ENCODE measurements around the gene CCDC107. TPM values are rescaled to one million over a fixed set of nuclear protein-coding genes. Genes with fewer than 3 reads are reported as not detected.

CCDC107 gene
- total and polyA plus RNA-seq, 2 experiments from 2014 or later, result 6.9 to 18.4 TPM

DNA sequence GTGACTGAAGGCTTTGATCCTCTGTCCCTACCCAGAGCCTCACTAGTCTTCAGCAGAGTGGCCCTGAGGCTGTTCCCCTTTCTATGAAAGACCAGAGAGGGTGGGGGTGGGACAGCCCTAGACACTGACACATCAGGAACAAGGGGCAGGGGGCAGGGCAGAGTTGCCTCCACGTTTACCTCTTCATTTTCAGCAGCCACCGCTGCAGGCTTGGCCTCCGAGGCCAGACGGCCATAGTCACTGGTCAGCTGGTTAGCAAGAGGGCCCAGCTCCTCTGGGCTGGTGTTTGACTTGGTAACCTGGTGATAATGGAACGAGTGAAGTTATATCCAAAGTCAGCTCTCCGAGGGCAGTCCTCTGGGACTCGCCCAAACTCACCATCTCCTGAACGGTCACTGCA is 47.3 kb downstream of the CCDC107 start:
- Histone ChIP-seq H2AFZ (no peak overlapping the region), H3F3A (replicated peaks; ENCODE audit: low read depth) (no peaks in the 10 kb centered on the region), H4K20me1 (replicated peaks; ENCODE audit: insufficient read depth) (no peaks in the 10 kb centered on the region), H3K4me1 (ENCODE audit: insufficient read depth) (no peaks in the 10 kb centered on the region), H3K9me2 (ENCODE audit: insufficient read depth) (no peaks in the 10 kb centered on the region), H3K27ac (ENCODE audit: low read depth) (no peak overlapping the region), H3K4me3 (no peak overlapping the region), H3K4me2 (no peak overlapping the region), H3K36me3 (ENCODE audit: insufficient read depth) (peaks cover 35% of the 10 kb centered on the region), H3K79me2 (replicated peaks; ENCODE audit: insufficient read depth) (no peaks in the 10 kb centered on the region), H3K27me3 (ENCODE audit: insufficient read depth) (no peaks in the 10 kb centered on the region)
- peaks cover 6% of the 10 kb centered on the region for H3K27me3 Mint-ChIP-seq (ENCODE audit: insufficient read depth, low read depth, poor library complexity)
- H3K27ac Mint-ChIP-seq, result no peak overlapping the region
- TF ChIP-seq NANOG (IDR thresholded peaks at IDR 0.05; ENCODE audit: borderline replicate concordance), result no peak
- no peak for TF ChIP-seq ZNF331 (CRISPR knock-in tag; IDR thresholded peaks at IDR 0.05; ENCODE audit: low read depth)
- TF ChIP-seq, protein P1, sequence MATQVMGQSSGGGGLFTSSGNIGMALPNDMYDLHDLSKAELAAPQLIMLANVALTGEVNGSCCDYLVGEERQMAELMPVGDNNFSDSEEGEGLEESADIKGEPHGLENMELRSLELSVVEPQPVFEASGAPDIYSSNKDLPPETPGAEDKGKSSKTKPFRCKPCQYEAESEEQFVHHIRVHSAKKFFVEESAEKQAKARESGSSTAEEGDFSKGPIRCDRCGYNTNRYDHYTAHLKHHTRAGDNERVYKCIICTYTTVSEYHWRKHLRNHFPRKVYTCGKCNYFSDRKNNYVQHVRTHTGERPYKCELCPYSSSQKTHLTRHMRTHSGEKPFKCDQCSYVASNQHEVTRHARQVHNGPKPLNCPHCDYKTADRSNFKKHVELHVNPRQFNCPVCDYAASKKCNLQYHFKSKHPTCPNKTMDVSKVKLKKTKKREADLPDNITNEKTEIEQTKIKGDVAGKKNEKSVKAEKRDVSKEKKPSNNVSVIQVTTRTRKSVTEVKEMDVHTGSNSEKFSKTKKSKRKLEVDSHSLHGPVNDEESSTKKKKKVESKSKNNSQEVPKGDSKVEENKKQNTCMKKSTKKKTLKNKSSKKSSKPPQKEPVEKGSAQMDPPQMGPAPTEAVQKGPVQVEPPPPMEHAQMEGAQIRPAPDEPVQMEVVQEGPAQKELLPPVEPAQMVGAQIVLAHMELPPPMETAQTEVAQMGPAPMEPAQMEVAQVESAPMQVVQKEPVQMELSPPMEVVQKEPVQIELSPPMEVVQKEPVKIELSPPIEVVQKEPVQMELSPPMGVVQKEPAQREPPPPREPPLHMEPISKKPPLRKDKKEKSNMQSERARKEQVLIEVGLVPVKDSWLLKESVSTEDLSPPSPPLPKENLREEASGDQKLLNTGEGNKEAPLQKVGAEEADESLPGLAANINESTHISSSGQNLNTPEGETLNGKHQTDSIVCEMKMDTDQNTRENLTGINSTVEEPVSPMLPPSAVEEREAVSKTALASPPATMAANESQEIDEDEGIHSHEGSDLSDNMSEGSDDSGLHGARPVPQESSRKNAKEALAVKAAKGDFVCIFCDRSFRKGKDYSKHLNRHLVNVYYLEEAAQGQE (IDR thresholded peaks at IDR 0.05; ENCODE audit: unreplicated experiment), result no peak
- TF ChIP-seq JUNB (IDR thresholded peaks at IDR 0.05; ENCODE audit: unreplicated experiment), result no peak
- TF ChIP-seq CTCF (conservative IDR thresholded peaks at IDR 0.05; ENCODE audit: low read depth in 2 of 2), result no peak
- TF ChIP-seq ZNF462 (CRISPR knock-in tag; IDR thresholded peaks at IDR 0.05), result no peak
- TF ChIP-seq EZH2phosphoT487 (IDR thresholded peaks at IDR 0.05; ENCODE audit: unreplicated experiment), result no peak
- TF ChIP-seq STAT1 (IDR thresholded peaks at IDR 0.05; ENCODE audit: unreplicated experiment), result no peak
- no peak for TF ChIP-seq ETS1 (IDR thresholded peaks at IDR 0.05)
- no peak for TF ChIP-seq EZH2 (IDR thresholded peaks at IDR 0.05; ENCODE audit: low read depth, unreplicated experiment)
- TF ChIP-seq ZNF114 (CRISPR knock-in tag; IDR thresholded peaks at IDR 0.05), result no peak
- TF ChIP-seq CREB1 (CRISPR knock-in tag; IDR thresholded peaks at IDR 0.05; ENCODE audit: low read depth), result no peak
- TF ChIP-seq POLR2AphosphoS5 (IDR thresholded peaks at IDR 0.05; ENCODE audit: low read depth), result no peak
- H3K36me3 Mint-ChIP-seq (ENCODE audit: low read depth), result peaks cover 44% of the 10 kb centered on the region
- no peak overlapping the region for H3K4me3 Mint-ChIP-seq
- no peaks in the 10 kb centered on the region for H3K4me1 Mint-ChIP-seq
- DNase-seq (ENCODE audit: low spot score) (no peak), ATAC-seq (no peak)
- H3K9me3 Mint-ChIP-seq, result no peaks in the 10 kb centered on the region
